ENCODE data around the gene FAM3A. TPM values are rescaled to one million over a fixed set of nuclear protein-coding genes. Genes with fewer than 3 reads are reported as not detected.
A peak's percentile ranks its signal among the peaks of the same experiment; 100 is the strongest.

FAM3A gene
- total and polyA plus RNA-seq, 9 of the 15 experiments (the other 6 are each of a cell fraction or from before 2014, with no cell fraction given) = 0.75 to 70.6 (median 27.0) TPM

DNA sequence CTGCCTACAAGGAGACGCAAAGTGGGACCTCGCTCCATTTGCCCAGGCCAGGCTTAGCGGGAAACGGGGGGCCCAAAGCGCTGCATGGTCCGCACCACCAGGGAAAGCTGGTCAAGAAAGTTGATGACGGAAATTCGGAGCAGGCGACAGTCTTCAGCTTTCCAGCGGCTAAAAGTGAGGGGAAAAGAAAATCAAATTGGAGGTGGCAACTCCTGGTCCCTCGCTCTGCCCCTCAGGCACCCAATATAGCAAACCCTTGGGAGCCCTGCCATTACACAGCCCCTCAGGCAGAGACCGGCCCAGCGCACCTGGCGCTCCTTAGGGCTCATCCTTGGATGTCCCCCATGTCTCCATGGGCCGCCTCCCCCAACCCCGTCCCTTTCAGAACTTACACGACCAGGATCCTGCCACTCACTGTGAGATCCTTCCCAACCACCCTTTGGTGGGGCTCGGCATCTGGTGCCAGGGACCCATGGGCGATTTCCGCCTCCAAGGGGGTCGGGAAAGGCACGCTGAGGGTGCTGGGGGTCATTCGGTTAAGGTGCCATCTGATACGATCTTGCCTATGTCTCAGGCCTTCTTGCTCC is 38.0 kb downstream of the FAM3A start:
- no peak overlapping the region for H2AFZ ChIP-seq (ENCODE audit: low read depth, low read length)
- H3K4me3 ChIP-seq = peak overlapping the region; percentile 60
- H3K27ac ChIP-seq (ENCODE audit: extremely low read depth, low read depth, low read length) = peak overlapping the region; percentile 74
- no peaks in the 10 kb centered on the region for H3K9me3 ChIP-seq (replicated peaks; ENCODE audit: control insufficient read depth, insufficient read depth, low read depth, low read length)
- TSS peak; percentile 96 for BruUV-seq (replicated peaks)
- ChIA-PET POLR2A (interaction anchor here (0.7 to 1.6 kb wide), 9 partner anchors 8 to 77 kb away, joined by 3 to 11 read pairs (median 4); no protein-coding TSS in a partner anchor), CTCF (ENCODE audit: low intra/inter-chr PET ratio) (no interaction called here)
- H3K9ac ChIP-seq (ENCODE audit: insufficient read depth in 1 of 2, low read depth in 2 of 2, low read length in 2 of 2) = peak overlapping the region; percentile 76 to 89
- WGBS (ENCODE audit: insufficient coverage, low coverage, missing lambda C conversion rate) = 33% methylated on average over 17 of the region's 24 CpGs
- H3K4me2 ChIP-seq (ENCODE audit: insufficient read depth, low read length) = peak overlapping the region; percentile 95
- ATAC-seq (no peak), DNase-seq (ENCODE audit: extremely low read depth in 1 of 4, low spot score in 3 of 4) (no peak), FAIRE-seq (no peak)
- in situ Hi-C loops (cut with MboI) (no loop called here), intact Hi-C loops (cut with micrococcal nuclease) (loop anchor here (5.0 kb wide), 1 partner anchor 51 kb away; the partner anchor contains the start of gene ATP6AP1)
- H4K20me1 ChIP-seq (replicated peaks; ENCODE audit: control insufficient read depth, insufficient read depth, low read length) = no peaks in the 10 kb centered on the region
- H3K36me3 ChIP-seq (ENCODE audit: control insufficient read depth, insufficient read depth, low read length) = peaks cover 3% of the 10 kb centered on the region; the same call in 2 of the 3 replicates
- H3K27me3 ChIP-seq (ENCODE audit: control insufficient read depth in 2 of 2, insufficient read depth in 2 of 2, low read length in 2 of 2) = no peaks in the 10 kb centered on the region
- H3K4me1 ChIP-seq (replicated peaks in 1 of 2; ENCODE audit: control insufficient read depth in 2 of 2, insufficient read depth in 2 of 2, low read length in 2 of 2) = peaks cover 26 to 41% of the 10 kb centered on the region in 2 experiments
- no peaks in the 10 kb centered on the region for H3K9me1 ChIP-seq (ENCODE audit: control insufficient read depth, insufficient read depth, low read length)
- peaks cover 11% of the 10 kb centered on the region for H3K79me2 ChIP-seq (ENCODE audit: control insufficient read depth, insufficient read depth, low read length)
- TF ChIP-seq PURB (CRISPR knock-in tag; IDR thresholded peaks at IDR 0.05; ENCODE audit: low read depth) (no peak), ZNF134 (CRISPR knock-in tag; conservative IDR thresholded peaks at IDR 0.05) (no peak), HCFC1 (IDR thresholded peaks at IDR 0.05; ENCODE audit: low read depth, low read length) (no peak), ZNF507 (tag; conservative IDR thresholded peaks at IDR 0.05) (no peak), ZFP30 (CRISPR knock-in tag; IDR thresholded peaks at IDR 0.05; ENCODE audit: borderline replicate concordance) (no peak), ZNF318 (IDR thresholded peaks at IDR 0.05; ENCODE audit: borderline replicate concordance in 1 of 2, low read depth in 1 of 2) (no peak), RBBP5 (IDR thresholded peaks at IDR 0.05; ENCODE audit: borderline replicate concordance, insufficient read depth, low read length, poor library complexity, severe bottlenecking) (peak; percentile 31), CBX3 (IDR thresholded peaks at IDR 0.05; ENCODE audit: borderline replicate concordance in 1 of 2, low read length in 2 of 2) (no peak), GTF2E2 (tag; IDR thresholded peaks at IDR 0.05) (no peak), XRCC3 (IDR thresholded peaks at IDR 0.05) (no peak), HEY1 (CRISPR knock-in tag; IDR thresholded peaks at IDR 0.05; ENCODE audit: borderline replicate concordance) (no peak), SIRT6 (IDR thresholded peaks at IDR 0.05; ENCODE audit: low read depth, low read length) (peak; percentile 53)
- TF ChIP-seq, protein P1, sequence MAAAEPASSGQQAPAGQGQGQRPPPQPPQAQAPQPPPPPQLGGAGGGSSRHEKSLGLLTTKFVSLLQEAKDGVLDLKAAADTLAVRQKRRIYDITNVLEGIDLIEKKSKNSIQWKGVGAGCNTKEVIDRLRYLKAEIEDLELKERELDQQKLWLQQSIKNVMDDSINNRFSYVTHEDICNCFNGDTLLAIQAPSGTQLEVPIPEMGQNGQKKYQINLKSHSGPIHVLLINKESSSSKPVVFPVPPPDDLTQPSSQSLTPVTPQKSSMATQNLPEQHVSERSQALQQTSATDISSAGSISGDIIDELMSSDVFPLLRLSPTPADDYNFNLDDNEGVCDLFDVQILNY (CRISPR knock-in tag; IDR thresholded peaks at IDR 0.05) = no peak
